GM18505 (cell line): Measurements from ENCODE around the gene IL6R.
"Not testable (repeated sequence)": the region's sequence is repeated elsewhere in the genome, so short reads cannot be mapped to it uniquely, and the experiment has no call there.

ENCODE experiments used
- ATAC-seq: cut with Tn5 transposase; IDR thresholded peaks from one replicate; pipeline ENCODE4 v1.9.1; 2021; ENCODE audit not compliant: unreplicated experiment
- POLR2A ChIP-seq: IDR thresholded peaks from 4 replicates; pipeline ENCODE4 v1.6.1; 2011; ENCODE audit warnings: borderline replicate concordance; ENCODE audit not compliant: insufficient read depth, insufficient read length; ENCODE audit errors: extremely low read depth

The IL6R gene

GRCh38 chr1:154404984-154405746 lies at the start of gene IL6R:
IL6R (plus strand) TSS chr1:154405343; CDS start chr1:154405630, 287 bp downstream.
- ATAC-seq: peak; percentile 38

DNA sequence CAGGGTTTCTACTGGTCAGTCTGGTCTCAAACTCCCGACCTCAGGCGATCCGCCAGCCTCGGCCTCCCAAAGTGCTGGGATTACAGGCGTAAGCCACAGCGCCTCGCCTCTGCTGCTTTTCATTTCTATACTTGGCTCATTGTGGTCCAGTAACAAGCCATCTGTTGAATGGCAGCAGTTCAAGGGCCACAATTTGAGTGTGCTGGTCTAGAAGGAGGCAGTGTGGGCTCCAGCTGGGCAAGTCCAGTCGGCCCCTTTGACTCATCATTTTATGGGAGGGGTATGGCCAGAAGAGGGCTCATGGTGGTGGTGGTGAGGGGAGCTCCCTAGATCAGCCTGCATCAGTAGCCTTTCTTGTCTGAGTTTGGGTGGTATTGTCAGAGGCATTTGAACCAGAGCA lies 46.6 kb upstream of the IL6R start:
- no peak for TF ChIP-seq POLR2A
- no peak for ATAC-seq

More at GRCh38 chr1:154404984-154405746, at the start of gene IL6R:
- TF ChIP-seq POLR2A: peak; percentile 51

DNA sequence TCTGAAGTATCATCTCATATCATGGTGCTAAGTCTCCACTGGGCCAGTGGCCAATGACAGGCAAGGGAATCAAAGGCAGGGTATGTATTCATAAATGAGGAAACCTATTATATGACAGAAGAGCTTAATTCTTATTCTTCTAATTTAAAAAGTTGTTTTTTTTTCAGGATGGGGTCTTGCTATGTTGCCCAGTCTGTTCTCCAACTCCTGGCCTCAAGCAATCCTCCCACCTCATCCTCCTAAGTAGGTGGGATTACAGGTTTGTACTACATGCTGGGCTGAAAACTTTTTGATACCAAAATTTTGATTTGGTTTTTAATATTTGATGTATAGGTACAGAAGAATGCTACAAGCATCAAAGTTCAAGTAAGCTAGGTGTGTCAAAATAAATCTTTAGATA lies 44.9 kb upstream of the IL6R start:
- ATAC-seq: no peak
- no peak for TF ChIP-seq POLR2A

DNA sequence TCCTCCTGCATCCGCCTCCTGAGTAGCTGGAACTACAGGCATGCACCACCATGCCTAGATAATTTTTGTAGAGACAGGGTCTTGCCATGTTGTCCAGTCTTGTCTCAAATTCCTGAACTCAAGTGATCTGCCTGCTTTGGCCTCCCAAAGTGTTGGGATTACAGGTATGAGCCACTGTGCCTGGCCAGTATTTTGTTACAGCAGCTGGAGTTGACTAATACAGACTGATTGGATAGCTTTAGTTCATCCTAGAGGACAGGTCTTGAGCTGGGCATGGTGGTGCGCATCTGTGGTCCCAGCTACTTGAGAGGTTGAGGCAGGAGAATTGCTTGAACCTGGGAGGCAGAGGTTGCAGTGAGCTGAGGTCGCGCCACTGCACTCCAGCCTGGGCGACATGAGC lies 44.3 kb upstream of the IL6R start:
- ATAC-seq: not testable (repeated sequence)

GRCh38 chr1:154361357-154361756 lies 43.8 kb upstream of the IL6R start:
- TF ChIP-seq POLR2A: no peak
- no peak for ATAC-seq

DNA sequence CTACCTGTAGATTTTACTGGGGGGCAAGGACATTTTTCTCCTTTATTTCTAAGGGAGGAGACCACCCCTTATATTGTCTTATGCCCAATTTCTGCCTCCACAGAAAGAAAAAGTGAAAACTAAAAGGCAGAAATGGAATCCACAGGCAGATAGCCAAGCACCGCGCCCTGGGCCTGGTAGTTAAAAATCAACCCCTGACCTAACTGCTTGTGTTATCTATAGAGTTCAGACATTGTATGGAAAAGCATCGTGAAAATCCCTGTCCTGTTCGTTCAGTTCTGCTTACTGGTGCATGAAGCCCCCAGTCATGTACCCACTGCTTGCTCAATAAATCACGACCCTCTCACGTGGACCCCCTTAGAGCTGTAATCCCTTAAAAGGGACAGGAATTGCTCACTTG lies 33.7 kb upstream of the IL6R start:
- no peak for TF ChIP-seq POLR2A
- ATAC-seq: no peak

GRCh38 chr1:154373777-154374357 lies 31.3 kb upstream of the IL6R start:
- ATAC-seq: not testable (repeated sequence)

DNA sequence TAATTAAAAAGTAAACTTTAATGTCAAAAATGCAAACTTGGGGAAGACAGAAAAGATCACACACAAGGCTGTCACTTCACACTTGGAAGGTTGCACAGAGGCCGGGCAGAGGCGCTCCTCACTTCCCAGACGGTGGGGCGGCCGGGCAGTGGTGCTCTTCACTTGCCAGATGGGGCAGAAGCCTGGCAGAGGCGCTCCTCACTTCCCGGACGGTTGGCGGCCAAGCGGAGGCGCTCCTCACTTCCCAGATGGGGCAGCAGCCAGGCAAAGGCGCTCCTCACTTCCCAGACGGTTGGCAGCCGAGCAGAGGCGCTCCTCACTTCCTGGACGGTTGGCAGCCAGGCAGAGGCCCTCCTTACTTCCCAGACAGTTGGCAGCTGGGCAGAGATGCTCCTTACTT lies 25.8 kb upstream of the IL6R start:
- TF ChIP-seq POLR2A: no peak

DNA sequence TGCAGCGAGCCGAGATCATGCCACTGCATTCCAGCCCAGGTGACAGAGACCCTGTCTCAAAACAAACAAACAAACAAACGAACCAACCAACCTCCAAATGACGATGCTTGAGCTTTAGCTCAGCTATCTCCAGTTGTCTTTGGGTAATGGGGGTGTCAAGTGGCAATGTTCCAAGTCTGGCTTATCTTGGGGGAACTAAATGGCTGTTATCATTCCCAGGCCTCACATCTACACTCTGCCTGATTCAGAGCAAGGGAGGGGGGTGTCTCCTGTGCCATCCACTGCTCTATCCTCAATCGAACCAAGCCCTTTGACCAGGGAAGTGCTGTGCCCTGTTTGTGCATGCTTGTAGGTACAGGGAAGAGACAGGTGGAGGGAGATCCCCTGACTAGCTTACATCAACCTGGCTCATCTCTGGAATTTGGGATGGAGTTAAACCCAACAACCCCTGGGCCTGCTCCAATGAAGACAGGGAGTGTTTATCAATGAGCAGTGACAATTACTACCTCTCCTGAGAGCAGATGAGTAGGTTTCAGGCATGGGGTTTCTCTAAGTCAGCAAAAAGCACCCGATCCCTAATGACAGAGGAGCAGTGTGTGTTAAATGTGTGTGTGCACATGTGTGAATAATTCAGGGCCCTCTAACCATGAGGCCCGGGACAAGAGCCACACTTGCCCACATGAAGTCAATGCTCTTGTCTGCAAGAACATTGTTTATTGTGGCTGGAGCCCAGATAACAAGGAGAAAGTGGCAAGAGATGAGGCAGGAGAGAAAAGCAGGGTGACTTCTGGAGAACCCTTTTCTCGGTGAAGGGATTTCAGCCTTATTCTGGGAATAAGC lies 20.3 kb upstream of the IL6R start:
- ATAC-seq: no peak
- TF ChIP-seq POLR2A: no peak

More for the DNA sequence above, 25.8 kb upstream of the IL6R start:
- no peak for ATAC-seq

GRCh38 chr1:154386643-154387352 lies 18.3 kb upstream of the IL6R start:
- TF ChIP-seq POLR2A: peak; percentile 66
- ATAC-seq: no peak

DNA sequence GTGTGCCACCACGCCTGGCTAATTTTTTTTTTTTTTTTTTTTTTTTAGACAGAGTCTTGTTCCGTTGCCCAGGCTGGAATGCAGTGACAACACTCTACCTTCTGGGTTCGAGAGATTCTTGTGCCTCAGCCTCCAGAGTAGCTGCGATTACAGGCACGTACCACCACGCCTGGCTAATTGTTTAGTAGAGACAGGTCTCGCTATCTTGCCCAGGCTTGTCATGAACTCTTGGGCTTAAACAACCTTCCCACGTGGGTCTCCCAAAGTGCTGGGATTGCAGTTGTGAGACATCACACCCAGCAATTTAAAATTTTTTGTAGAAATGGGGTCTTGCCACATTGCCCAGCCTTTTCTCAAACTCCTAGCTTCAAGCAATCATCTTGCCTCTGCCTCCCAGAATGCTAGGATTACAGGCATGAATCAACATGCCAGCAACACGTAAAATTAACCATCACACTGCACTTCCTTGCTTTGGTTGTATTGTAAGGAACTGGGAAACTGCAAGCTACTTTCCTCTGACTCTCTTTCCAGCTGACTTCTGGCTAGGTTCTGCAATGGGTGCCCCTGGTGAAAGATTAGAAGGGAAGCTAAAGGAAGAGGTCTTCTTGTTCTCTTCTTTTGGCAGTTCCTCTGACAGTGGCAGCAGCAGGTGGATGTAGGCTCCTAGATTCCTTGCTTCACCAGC lies 13.9 kb upstream of the IL6R start:
- no peak for ATAC-seq
- no peak for TF ChIP-seq POLR2A

GRCh38 chr1:154398141-154398540 lies 7.0 kb upstream of the IL6R start:
- no peak for TF ChIP-seq POLR2A
- no peak for ATAC-seq

- TF ChIP-seq POLR2A: no peak
- no peak for ATAC-seq
Measured at GRCh38 chr1:154398678-154399077, 6.5 kb upstream of the IL6R start.

DNA sequence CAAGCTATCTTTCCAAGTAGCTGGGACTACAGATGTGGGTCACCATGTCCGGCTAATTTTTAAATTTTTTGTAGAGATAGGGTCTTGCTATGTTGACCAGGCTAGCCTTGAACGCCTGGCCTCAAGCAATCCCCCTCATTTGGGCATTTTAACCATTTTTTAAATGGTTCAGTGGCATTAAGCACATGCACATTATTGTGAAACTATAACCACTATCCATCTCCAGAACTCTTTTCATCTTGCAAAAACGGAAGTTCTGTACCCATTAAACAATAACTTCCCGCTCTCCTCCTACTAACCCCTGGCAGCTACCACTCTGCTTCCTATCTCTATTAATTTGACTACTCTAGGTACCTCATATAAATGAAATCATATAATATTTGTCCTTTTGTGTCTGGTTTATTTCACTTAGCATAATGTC lies 4.8 kb upstream of the IL6R start:
- no peak for ATAC-seq
- TF ChIP-seq POLR2A: no peak
